DND-41 (cell line): Measurements from ENCODE around the gene ZNF429.

ENCODE experiments used
- ATAC-seq: fragments of 200-7000 bp; cut with Tn5 transposase; 3 replicates; pipeline ENCODE4 v1.9.1; 2021; ENCODE audit warnings: low read depth; ENCODE audit not compliant: insufficient read depth
- DNase-seq: peaks from one replicate; pipeline ENCODE4 v3.0.0-alpha.2; 2020
- H2AFZ ChIP-seq: 2 replicates; pipeline ENCODE4 v1.6.0; 2012; ENCODE audit warnings: low read depth, low read length
- H3K27ac ChIP-seq: 2 replicates; pipeline ENCODE4 v1.5.1; 2012; ENCODE audit warnings: low read length, inconsistent platforms
- H3K27me3 ChIP-seq: fragments of 200-600 bp; sonication (generic); 2 replicates; pipeline ENCODE4 v1.6.0; 2012; ENCODE audit warnings: low read length, mild to moderate bottlenecking, inconsistent platforms; ENCODE audit not compliant: insufficient read depth, poor library complexity
- H3K36me3 ChIP-seq: 2 replicates; pipeline ENCODE4 v1.5.1; 2012; ENCODE audit warnings: low read length, inconsistent platforms; ENCODE audit not compliant: insufficient read depth
- H3K4me1 ChIP-seq: 2 replicates; pipeline ENCODE4 v1.5.1; 2012; ENCODE audit warnings: mild to moderate bottlenecking, low read length; ENCODE audit not compliant: insufficient read depth
- H3K4me2 ChIP-seq: 2 replicates; pipeline ENCODE4 v1.6.0; 2012; ENCODE audit warnings: mild to moderate bottlenecking, moderate library complexity, low read length, inconsistent platforms; ENCODE audit not compliant: insufficient read depth
- H3K4me3 ChIP-seq, 2 experiments: fragments of 200-600 bp in 1 of 2; shearing (Covaris generic) in 1 of 2; 2 replicates each; pipeline ENCODE4 v1.5.1; 2012 to 2016; ENCODE audit warnings: inconsistent platforms in 2 of 2, low read length in 2 of 2, mild to moderate bottlenecking in 2 of 2, low read depth in 1 of 2, moderate library complexity in 1 of 2
- H3K79me2 ChIP-seq: 2 replicates; pipeline ENCODE4 v1.6.0; 2012; ENCODE audit warnings: low read length, inconsistent platforms; ENCODE audit not compliant: insufficient read depth
- H3K9ac ChIP-seq: 2 replicates; pipeline ENCODE4 v1.6.0; 2012; ENCODE audit warnings: low read depth, mild to moderate bottlenecking, inconsistent platforms, low read length, moderate library complexity
- H3K9me3 ChIP-seq: 2 replicates; pipeline ENCODE4 v1.5.1; 2012; ENCODE audit warnings: low read length, moderate library complexity, mild to moderate bottlenecking, inconsistent platforms; ENCODE audit not compliant: insufficient read depth, severe bottlenecking
- H4K20me1 ChIP-seq: 2 replicates; pipeline ENCODE4 v1.6.0; 2012; ENCODE audit warnings: low read length; ENCODE audit not compliant: insufficient read depth
- CTCF ChIP-seq: IDR thresholded peaks from 2 replicates; pipeline ENCODE4 v1.5.1; 2012; ENCODE audit warnings: borderline replicate concordance, low read length, moderate library complexity, mild to moderate bottlenecking; ENCODE audit not compliant: poor library complexity, severe bottlenecking; ENCODE audit errors: extremely low read depth
- EZH2 ChIP-seq: IDR thresholded peaks from 3 replicates; pipeline ENCODE4 v1.6.1; 2012; ENCODE audit warnings: borderline replicate concordance, low read depth, mild to moderate bottlenecking, moderate library complexity, low read length, inconsistent platforms; ENCODE audit not compliant: severe bottlenecking

Gene ZNF429

GRCh38 chr19:21491146-21491545 lies 14.3 kb upstream of the ZNF429 start:
- TF ChIP-seq EZH2 = no peak
- TF ChIP-seq CTCF = no peak
- H3K9me3 ChIP-seq = peaks cover 20% of the 10 kb centered on the region
- no peaks in the 10 kb centered on the region for H3K4me1 ChIP-seq
- no peak overlapping the region for H3K27ac ChIP-seq
- DNase-seq (no peak), ATAC-seq (no peak)
- no peaks in the 10 kb centered on the region for H3K79me2 ChIP-seq
- H3K4me2 ChIP-seq = no peak overlapping the region
- H3K27me3 ChIP-seq = no peaks in the 10 kb centered on the region
- no peak overlapping the region for H3K9ac ChIP-seq
- H3K4me3 ChIP-seq = no peak overlapping the region
- no peak overlapping the region for H2AFZ ChIP-seq
- H3K36me3 ChIP-seq = no peaks in the 10 kb centered on the region
- H4K20me1 ChIP-seq = no peaks in the 10 kb centered on the region

GRCh38 chr19:21492947-21493906 lies 12.2 kb upstream of the ZNF429 start:
- Histone ChIP-seq H3K4me2 (no peak overlapping the region), H2AFZ (no peak overlapping the region), H3K9ac (no peak overlapping the region), H3K27me3 (no peaks in the 10 kb centered on the region), H3K4me1 (no peaks in the 10 kb centered on the region), H3K27ac (no peak overlapping the region), H3K79me2 (no peaks in the 10 kb centered on the region), H3K9me3 (peaks cover 12% of the 10 kb centered on the region), H3K36me3 (no peaks in the 10 kb centered on the region), H3K4me3 (no peak overlapping the region), H4K20me1 (no peaks in the 10 kb centered on the region)
- TF ChIP-seq EZH2 (no peak), CTCF (no peak)
- ATAC-seq = no peak
- DNase-seq = no peak

GRCh38 chr19:21496876-21497275 lies 8.5 kb upstream of the ZNF429 start:
- H3K4me3 ChIP-seq = no peak overlapping the region
- no peaks in the 10 kb centered on the region for H3K36me3 ChIP-seq
- H3K9ac ChIP-seq = no peak overlapping the region
- DNase-seq (no peak), ATAC-seq (no peak)
- H3K79me2 ChIP-seq = no peaks in the 10 kb centered on the region
- H2AFZ ChIP-seq = no peak overlapping the region
- H3K4me1 ChIP-seq = no peaks in the 10 kb centered on the region
- no peaks in the 10 kb centered on the region for H3K27me3 ChIP-seq
- H3K9me3 ChIP-seq = no peaks in the 10 kb centered on the region
- no peaks in the 10 kb centered on the region for H4K20me1 ChIP-seq
- TF ChIP-seq EZH2 = no peak
- no peak overlapping the region for H3K4me2 ChIP-seq
- no peak overlapping the region for H3K27ac ChIP-seq

- H3K9ac ChIP-seq = no peak overlapping the region
- H3K27ac ChIP-seq = no peak overlapping the region
- DNase-seq (no peak), ATAC-seq (no peak)
- H3K27me3 ChIP-seq = no peaks in the 10 kb centered on the region
- no peaks in the 10 kb centered on the region for H4K20me1 ChIP-seq
- no peak overlapping the region for H3K4me2 ChIP-seq
- H3K4me1 ChIP-seq = no peaks in the 10 kb centered on the region
- no peaks in the 10 kb centered on the region for H3K79me2 ChIP-seq
- no peaks in the 10 kb centered on the region for H3K36me3 ChIP-seq
- TF ChIP-seq CTCF (no peak), EZH2 (no peak)
- H3K9me3 ChIP-seq = no peaks in the 10 kb centered on the region
- no peak overlapping the region for H3K4me3 ChIP-seq
- no peak overlapping the region for H2AFZ ChIP-seq
Observed at GRCh38 chr19:21498651-21499050, 6.8 kb upstream of the ZNF429 start.
